Femur (tissue), 1 donor: ENCODE results near the gene TBCEL.
A peak's percentile ranks its signal among the peaks of the same experiment; 100 is the strongest.

ENCODE experiments used
- DNase-seq: peaks from one replicate; pipeline ENCODE4 v3.0.0-alpha.2; 2017

Gene TBCEL

GRCh38 chr11:121067026-121067425, 43.1 kb downstream of the TBCEL start:
- DNase-seq: no peak

DNA sequence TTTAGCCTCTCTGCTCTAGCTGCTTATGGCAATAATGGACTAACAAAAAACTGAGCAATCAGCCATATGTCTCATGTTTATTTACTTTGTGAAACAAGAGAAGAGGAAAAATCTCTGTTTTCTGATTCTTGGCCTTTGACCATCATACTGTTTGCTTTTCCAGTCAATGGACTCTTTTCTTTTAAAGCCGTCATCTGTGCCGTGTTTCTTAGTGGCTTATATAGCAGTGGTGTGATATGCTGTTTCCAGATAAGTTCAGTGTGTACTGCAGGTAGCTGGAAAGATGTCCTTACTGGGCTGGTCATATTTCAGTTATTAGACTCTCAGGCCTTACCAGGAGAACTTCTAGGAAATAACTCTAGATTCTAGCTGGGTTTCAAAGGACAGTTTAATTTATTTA, 43.6 kb downstream of the TBCEL start:
- no peak for DNase-seq

GRCh38 chr11:121067962-121068647, 44.2 kb downstream of the TBCEL start:
- DNase-seq: peak; percentile 43

- no peak for DNase-seq
Measured at GRCh38 chr11:121068787-121069186, 44.9 kb downstream of the TBCEL start.

DNA sequence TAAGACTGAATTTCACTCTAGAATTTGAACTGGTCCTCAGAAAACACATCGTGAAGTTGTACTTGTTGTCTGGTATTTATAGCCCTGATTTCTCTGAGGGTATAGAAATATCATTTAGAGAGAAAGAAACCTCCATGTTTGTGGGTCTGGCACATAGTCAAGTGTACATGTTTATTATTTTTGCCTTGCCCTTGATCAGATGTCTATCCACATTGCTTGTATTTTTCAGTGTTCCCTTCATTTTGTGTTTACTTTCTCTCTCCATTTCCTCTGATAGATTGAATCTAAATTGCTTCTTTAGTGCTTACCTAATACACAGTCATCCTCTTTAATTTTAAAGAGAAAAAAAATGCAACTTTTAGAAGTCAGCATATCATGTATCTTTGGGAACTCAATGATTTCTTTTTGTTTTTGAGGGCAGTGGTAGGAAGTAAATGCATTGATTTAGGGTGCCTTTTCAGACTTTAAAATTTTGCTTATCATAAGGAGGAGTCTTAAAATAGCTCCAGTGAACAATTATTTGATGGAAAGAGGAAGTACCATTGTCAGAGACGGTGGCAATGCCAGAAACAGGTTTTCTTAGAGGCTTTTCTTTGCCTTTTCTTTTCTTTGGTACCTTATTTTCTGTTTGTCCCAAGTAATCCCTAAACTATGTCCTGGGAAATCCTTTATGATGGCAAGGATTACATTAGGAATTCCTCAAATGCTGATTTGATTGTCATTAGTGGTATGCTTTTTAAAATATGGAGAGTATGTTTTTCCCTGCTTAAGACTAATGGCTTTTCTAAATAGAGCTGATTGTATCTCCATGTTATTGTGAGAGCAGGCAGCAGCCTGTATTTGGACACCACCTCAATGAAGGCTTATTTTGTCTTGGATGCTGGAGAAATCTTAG, 47.3 kb downstream of the TBCEL start:
- DNase-seq: no peak

DNA sequence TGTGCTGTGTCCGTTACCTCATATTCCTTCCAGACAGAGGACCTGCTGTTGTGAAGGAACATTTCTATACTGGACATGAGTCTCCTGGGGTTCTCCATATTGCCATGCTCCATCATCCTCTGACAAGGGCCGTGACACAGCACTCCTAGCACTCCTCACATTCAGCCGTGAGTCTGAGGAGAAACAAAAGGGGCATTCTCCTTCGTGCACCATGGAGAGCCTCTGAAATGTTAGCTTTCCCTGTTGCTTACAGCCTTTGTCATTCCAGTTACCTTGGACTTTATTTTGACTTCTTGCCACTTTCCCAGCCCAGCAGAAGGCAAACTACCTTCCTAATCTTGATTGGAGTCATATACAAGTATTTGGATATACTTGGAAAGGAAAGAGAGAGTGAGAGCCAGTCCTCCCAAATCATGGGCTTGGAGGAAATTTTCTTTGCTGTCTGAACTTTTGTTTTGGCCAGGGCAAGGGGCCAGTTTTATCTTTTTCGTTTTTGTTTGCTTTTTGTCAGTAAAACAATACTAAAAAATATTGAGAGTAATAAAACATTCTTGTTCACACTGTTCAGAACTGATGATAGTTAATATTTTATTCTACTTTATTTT, 48.0 kb downstream of the TBCEL start:
- DNase-seq: no peak

DNA sequence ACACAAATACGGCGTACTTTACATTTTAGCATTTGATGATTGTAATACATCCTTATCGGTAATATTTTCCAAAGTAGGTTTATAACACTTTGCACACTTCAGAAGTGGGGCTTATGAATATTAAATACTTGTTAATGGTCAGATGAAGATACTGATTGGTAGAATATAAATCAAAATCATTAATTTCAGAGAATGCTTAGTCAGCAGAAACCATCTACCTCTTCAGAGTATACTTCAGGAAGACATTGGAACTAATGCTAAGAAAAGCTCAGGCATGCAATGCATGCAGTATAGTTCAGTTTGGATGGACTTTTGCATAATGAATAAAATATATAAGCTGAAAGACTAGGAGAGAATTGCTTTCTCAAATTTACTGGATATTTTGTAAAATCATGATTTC, 57.4 kb downstream of the TBCEL start:
- DNase-seq: no peak

- no peak for DNase-seq
Measured at GRCh38 chr11:121082219-121082618, 58.3 kb downstream of the TBCEL start.

- no peak for DNase-seq
Measured at GRCh38 chr11:121082670-121083069, 58.8 kb downstream of the TBCEL start.

DNA sequence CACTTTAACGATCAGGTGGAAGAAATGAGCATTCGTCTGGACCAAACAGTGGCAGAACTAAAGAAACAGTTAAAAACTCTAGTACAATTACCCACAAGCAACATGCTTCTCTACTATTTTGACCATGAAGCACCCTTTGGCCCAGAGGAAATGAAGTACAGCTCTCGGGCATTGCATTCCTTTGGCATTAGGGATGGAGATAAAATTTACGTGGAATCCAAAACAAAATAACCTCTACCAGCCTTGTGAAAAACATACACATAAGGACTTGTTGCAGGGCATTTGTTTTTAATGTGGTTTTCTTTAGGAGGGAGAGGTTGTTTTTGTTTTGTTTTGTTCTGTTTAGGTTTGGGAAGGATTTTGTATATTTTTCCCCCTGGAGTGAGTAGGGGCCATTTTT, 63.0 kb downstream of the TBCEL start:
- DNase-seq: no peak

DNA sequence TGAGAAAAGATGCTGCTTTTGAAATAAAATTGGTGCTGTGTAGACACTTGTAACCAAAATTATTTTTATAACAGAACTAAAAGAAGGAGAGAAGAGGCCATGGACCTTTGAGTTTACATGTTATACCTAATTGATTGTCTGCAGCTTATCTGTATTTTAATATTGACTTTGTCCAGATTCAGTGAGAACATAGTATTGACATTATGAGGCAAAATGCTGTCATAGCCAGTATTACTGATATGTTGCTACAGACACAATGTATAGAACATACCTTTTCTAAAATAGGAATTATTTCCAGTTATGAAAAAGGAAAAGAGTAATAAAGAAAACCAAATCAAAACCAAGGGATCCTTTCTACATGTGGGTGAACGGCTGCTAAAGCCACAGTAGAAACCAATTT, 65.7 kb downstream of the TBCEL start:
- DNase-seq: no peak

DNA sequence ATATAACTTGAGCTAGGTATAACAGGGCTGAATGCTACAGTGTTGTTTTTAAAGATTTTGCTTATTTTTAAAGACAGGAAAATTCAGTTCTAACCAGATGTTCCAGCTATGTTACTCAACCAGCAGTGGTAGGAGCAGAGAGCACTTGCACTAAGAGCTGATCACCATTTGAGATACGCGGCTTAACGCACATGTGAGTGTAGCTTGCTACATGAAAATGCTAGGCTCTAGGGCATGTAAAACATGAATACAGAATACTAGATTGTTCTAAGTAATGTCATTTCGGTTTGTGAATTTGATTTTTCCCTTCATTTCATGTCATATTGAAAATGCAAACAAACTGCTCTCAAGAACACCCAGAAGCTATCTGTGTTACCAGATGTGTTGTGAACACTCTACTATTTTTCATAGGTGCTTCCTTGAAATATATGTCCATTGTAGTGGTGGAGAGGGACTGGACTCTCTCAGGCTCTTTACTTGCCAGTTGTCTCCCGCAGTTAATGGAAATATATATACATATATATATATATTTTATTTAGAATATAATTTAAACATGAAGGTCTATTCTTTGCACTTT, 66.3 kb downstream of the TBCEL start:
- no peak for DNase-seq

- no peak for DNase-seq
Measured at GRCh38 chr11:121091492-121092152, 67.7 kb downstream of the TBCEL start.

DNA sequence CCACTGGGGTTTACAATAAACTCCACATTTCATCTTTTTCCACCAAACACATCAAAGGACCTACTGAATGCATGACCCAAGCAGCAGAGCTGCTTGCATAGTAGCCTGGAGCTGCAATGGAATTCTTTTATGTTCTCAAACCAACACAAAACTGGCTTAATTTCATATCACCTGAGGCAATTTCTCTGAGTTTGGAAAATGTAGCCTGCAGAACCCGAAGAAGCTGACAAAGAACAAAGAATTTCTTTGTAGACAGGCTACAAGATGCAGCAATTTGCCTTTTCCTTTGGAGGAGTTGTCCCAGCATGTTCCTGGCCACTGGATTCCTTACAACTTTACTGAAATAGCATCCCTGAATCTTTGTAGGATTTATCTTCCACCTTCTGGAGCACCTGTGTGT, 71.7 kb downstream of the TBCEL start:
- DNase-seq: no peak

- no peak for DNase-seq
Measured at GRCh38 chr11:121099364-121099763, 75.5 kb downstream of the TBCEL start.

DNA sequence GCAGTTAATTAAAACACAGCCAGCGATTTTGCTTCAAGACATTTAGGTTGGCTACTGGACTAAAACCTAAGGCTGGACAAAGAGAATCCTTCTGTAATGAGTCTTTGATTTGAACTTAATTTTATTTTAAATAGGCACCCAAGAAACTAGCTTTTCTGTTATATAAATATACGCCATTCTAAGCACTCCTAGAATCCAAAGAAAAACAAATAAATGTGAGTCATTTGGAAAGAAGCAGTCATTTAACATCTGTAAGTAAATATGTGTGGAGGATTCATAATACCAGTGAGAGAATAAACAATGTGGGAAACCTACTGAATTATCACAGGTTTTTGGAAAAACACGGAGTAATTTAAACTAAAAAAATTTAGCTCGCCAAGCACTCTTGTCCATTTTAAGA, 76.0 kb downstream of the TBCEL start:
- no peak for DNase-seq

- no peak for DNase-seq
Measured at GRCh38 chr11:121100943-121101342, 77.0 kb downstream of the TBCEL start, which contains the start of gene TECTA. Gene TECTA, plus strand, starts transcription at chr11:121101243. Its CDS starts 1,423 bp downstream, at chr11:121102666.

GRCh38 chr11:121104312-121104762, 80.4 kb downstream of the TBCEL start:
- peak; percentile 79 for DNase-seq

- peak; percentile 82 for DNase-seq
Measured at GRCh38 chr11:121105063-121105480, 81.2 kb downstream of the TBCEL start.

DNA sequence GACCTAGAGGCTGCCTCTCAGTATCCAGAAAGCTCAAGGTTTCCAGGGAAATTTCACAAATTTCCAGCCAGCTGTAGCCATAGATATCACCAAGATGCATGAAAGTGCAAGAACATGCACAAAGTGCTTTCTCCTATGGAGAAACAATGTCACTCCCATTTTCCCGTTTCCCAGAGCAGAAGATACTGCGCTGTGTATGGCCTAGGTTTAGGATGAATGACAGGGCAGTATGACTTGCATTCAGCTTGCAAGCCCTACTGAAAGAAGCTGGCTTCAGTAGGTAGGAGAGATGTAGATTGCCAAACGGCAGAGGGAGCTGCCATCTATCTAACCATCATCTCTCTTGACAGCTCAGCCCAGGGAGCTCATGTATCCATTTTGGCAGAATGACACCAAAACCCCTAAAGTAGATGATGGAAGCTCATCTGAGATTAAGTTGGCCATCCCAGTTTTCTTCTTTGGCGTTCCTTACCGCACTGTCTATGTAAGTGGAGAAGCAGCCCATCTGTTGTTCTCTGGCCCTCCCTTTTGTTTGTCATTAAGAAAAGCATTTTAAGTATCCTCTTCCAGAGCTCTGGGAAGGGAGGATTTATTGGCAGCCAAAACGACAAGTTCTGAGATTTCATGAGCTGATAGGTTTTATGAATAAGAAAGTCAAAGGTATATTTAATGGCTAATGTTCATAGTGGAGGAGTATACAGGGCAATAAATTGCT, 81.7 kb downstream of the TBCEL start:
- DNase-seq: peak; percentile 48

GRCh38 chr11:121106812-121107211, 82.9 kb downstream of the TBCEL start:
- DNase-seq: no peak

- no peak for DNase-seq
Measured at GRCh38 chr11:121108413-121108812, 84.5 kb downstream of the TBCEL start.
